K562 (cell line): ENCODE measurements around the gene SIDT2. TPM values are rescaled to one million over a fixed set of nuclear protein-coding genes. Genes with fewer than 3 reads are reported as not detected.

Experiments used
- ATF1 ChIP-seq, 2 experiments: fragments of 450-650 bp in 1 of 2; IDR thresholded peaks; 2 replicates each; pipeline ENCODE4 v1.6.1; 2016; ENCODE audit warnings: missing compliant biosample characterization in 1 of 2, missing genetic modification characterization in 1 of 2
- E2F8 ChIP-seq: fragments of 450-650 bp; IDR thresholded peaks from 2 replicates; pipeline ENCODE4 v1.7.1; 2018; ENCODE audit warnings: mild to moderate bottlenecking, low read depth; ENCODE audit not compliant: partially characterized antibody
- GABPB1 ChIP-seq: sonication (generic); formaldehyde crosslinking; IDR thresholded peaks from 2 replicates; pipeline ENCODE4 v1.8.0; 2022; ENCODE audit warnings: mild to moderate bottlenecking, missing genetic modification reagents
- HDAC1 ChIP-seq, 2 experiments: fragments of 450-650 bp; IDR thresholded peaks; 2 replicates each; pipeline ENCODE4 v1.6.1; 2016 to 2017; ENCODE audit warnings: inconsistent platforms in 1 of 2, mild to moderate bottlenecking in 1 of 2, moderate library complexity in 1 of 2
- PHF20 ChIP-seq: fragments of 450-650 bp; IDR thresholded peaks from 2 replicates; pipeline ENCODE4 v1.6.1; 2018; ENCODE audit not compliant: partially characterized antibody
- RB1 ChIP-seq: fragments of 450-650 bp; IDR thresholded peaks from 2 replicates; pipeline ENCODE4 v1.6.1; 2017; ENCODE audit warnings: low read depth, mild to moderate bottlenecking
- SIN3A ChIP-seq, 2 experiments: fragments of 150-350 bp in 1 of 2; IDR thresholded peaks; 2 replicates each; pipeline ENCODE4 v1.6.1; 2011 to 2016; ENCODE audit warnings: borderline replicate concordance in 2 of 2, low read depth in 2 of 2, low read length in 2 of 2, mild to moderate bottlenecking in 2 of 2, moderate library complexity in 2 of 2; ENCODE audit not compliant: control insufficient read depth in 1 of 2
- TFAP4 ChIP-seq: sonication (generic); formaldehyde crosslinking; IDR thresholded peaks from 2 replicates; pipeline ENCODE4 v1.8.0; 2022; ENCODE audit warnings: missing genetic modification reagents, mild to moderate bottlenecking, moderate library complexity, borderline replicate concordance
- ZBTB40 ChIP-seq, 2 experiments: fragments of 450-650 bp in 1 of 2; sonication (generic) in 1 of 2; formaldehyde crosslinking in 1 of 2; IDR thresholded peaks; 2 replicates each; pipeline versions ENCODE4 v1.7.1 to v1.9.0; 2016 to 2022; ENCODE audit warnings: inconsistent platforms in 1 of 2, mild to moderate bottlenecking in 1 of 2, missing genetic modification reagents in 1 of 2
- ZFX ChIP-seq: sonication (generic); formaldehyde crosslinking; IDR thresholded peaks from 2 replicates; pipeline ENCODE4 v1.8.0; 2022; ENCODE audit warnings: mild to moderate bottlenecking, missing genetic modification reagents, moderate library complexity
- polyA plus RNA-seq, 8 experiments: library from polyadenylated mRNA; depleted of rRNA in 4 of 8; stranded (reverse) in 5 of 8; unstranded in 3 of 8; fragments of >200 nt; fragmentation: Nextera tagmentation in 2 of 8; fragmentation: Illumina TruSeq in 1 of 8; extraction: Ambion mirVana in 2 of 8; extraction: Trizol in 1 of 8; gene quantifications; 2 replicates each; pipeline versions ENCODE4 v1.2.1 to v1.2.3, GENCODE V29; 2011 to 2014; ENCODE audit warnings: inconsistent platforms in 1 of 8, missing spikeins in 1 of 8
- total RNA-seq, 7 experiments: library from RNA; depleted of rRNA in 6 of 7; stranded (reverse); fragments of >200 nt in 6 of 7; fragmentation: Illumina TruSeq in 2 of 7; extraction: Trizol in 2 of 7; gene quantifications; 2 replicates each; pipeline versions ENCODE4 v1.2.1 to v1.2.3, GENCODE V29; 2011 to 2021; ENCODE audit warnings: low replicate concordance in 1 of 7

Gene SIDT2
- total and polyA plus RNA-seq, 9 of the 15 experiments (the other 6 are each of a cell fraction or from before 2014, with no cell fraction given), result 2.4 to 20.2 (median 6.5) TPM

GRCh38 chr11:117231842-117232091 lies 53.2 kb downstream of the SIDT2 start, which contains the start of gene PCSK7 (continued):
- TF ChIP-seq ZBTB40 (IDR thresholded peaks at IDR 0.05) (peak; percentile 77), ZBTB40 (CRISPR knock-in tag; IDR thresholded peaks at IDR 0.05) (no peak), TFAP4 (CRISPR knock-in tag) (peak; percentile 38; the same call in 1 of the 2 replicates), PHF20 (peak; percentile 13), GABPB1 (CRISPR knock-in tag) (0 out of 2 replicates have a peak, but pooled peaks have one; percentile 40), E2F8 (peak; percentile 56), ZFX (CRISPR knock-in tag) (0 out of 2 replicates have a peak, but pooled peaks have one; percentile 7), HDAC1 (IDR thresholded peaks at IDR 0.05) (peak in 1 of 2 experiments; percentile 75; a peak in 2 of 4 replicates), SIN3A (IDR thresholded peaks at IDR 0.05; ENCODE audit: borderline replicate concordance in 2 of 2, control insufficient read depth in 1 of 2, low read depth in 2 of 2, low read length in 2 of 2) (peak; percentile 83 to 94; a peak in 3 of 4 replicates), ATF1 (CRISPR knock-in tag; IDR thresholded peaks at IDR 0.05) (no peak), ATF1 (tag; IDR thresholded peaks at IDR 0.05) (peak; percentile 61; the same call in 1 of the 2 replicates), RB1 (0 out of 2 replicates have a peak, but pooled peaks have one; percentile 13)
- TF ChIP-seq, all 486 proteins: peak for 18
